A549 treated with DMSO at 1 μM for 4 hours (cell line): Measurements from ENCODE around the gene SAP130. TPM values are rescaled to one million over a fixed set of nuclear protein-coding genes. Genes with fewer than 3 reads are reported as not detected.

Source experiments
- total RNA-seq: library from RNA; stranded (reverse); fragments of 200-300 nt; extraction: Qiagen RNA extraction; gene quantifications from 5 replicates; pipeline ENCODE4 v1.2.3, GENCODE V29; 2022; ENCODE audit warnings: low read depth

The SAP130 gene
- 11.4 to 14.8 TPM (median 12.7 TPM) in 5 replicates for total RNA-seq

DNA sequence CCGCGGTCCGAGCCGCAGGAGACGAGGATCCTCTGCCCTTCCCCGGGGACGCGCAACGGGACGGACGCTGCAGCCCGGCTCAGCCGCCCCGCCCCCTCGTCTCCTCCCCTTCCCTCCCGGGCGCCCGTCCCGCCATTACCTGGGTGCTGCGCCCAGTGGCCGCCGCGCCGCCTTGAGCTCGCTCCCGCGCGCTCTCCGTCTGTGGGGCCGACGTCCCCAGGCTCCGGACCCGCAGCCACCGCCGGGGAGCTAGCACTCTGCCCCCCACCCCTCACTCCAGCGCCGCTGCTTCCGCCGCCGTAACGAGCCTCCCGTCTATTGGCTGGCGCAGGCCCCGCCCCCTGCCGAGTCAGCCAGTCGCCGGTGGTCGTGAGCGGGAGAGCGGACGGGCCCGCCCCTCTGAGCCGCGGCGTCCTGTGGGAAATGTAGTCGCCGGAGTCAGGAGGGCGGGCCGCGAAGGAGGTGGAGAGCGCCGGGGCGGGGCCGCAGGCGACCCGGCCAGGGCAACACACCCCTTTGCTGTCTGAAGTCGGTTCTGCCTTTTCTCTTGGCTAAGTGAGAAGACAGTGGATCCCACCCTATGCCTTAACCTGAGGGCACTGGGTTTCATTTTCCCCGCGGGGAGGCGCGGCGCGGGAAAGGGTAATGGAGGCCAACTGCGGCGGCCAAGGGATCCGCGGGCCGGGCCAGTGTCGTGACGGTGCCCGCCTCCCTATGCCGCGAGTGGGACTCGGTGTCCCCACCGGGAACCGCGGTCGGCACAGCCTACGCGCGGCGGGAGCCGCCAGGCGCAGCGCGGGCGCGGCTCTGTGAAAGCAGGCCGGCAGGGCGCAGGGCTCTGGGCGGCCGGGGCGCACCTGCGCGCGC is at the start of gene SAP130:
Gene SAP130 (minus strand): TSS at position 259 of the 867 bp plus-strand sequence. CDS start 1,767 bp downstream, outside the sequence.

Other genes starting within 250 kb of the SAP130 start
- gene WDR33, start 216.9 kb downstream of the SAP130 start, total RNA-seq, result 18.7 to 31.5 TPM (median 28.3 TPM) in 5 replicates
- gene POLR2D, start 169.9 kb downstream of the SAP130 start, total RNA-seq, result 51.5 to 66.0 TPM (median 59.0 TPM) in 5 replicates
- 17.6 to 20.7 TPM (median 19.0 TPM) in 5 replicates for gene AMMECR1L, start 142.1 kb downstream of the SAP130 start, total RNA-seq
- 18.6 to 29.1 TPM (median 24.9 TPM) in 5 replicates for gene UGGT1, start 63.1 kb upstream of the SAP130 start, total RNA-seq